MM.1S (cell line): ENCODE data around the gene TNFRSF12A.

Source experiments
- CTCF ChIP-seq: fragments of 300-600 bp; sonication (generic); IDR thresholded peaks from 2 replicates; pipeline ENCODE4 v1.5.1; 2016; ENCODE audit warnings: antibody characterized with exemption, low read length, mixed read lengths
- EZH2 ChIP-seq: fragments of 300-600 bp; sonication (generic); optimal IDR thresholded peaks from 2 replicates; pipeline ENCODE3; 2017; ENCODE audit warnings: low read depth, mild to moderate bottlenecking, antibody characterized with exemption, low read length, mixed read lengths

DNA sequence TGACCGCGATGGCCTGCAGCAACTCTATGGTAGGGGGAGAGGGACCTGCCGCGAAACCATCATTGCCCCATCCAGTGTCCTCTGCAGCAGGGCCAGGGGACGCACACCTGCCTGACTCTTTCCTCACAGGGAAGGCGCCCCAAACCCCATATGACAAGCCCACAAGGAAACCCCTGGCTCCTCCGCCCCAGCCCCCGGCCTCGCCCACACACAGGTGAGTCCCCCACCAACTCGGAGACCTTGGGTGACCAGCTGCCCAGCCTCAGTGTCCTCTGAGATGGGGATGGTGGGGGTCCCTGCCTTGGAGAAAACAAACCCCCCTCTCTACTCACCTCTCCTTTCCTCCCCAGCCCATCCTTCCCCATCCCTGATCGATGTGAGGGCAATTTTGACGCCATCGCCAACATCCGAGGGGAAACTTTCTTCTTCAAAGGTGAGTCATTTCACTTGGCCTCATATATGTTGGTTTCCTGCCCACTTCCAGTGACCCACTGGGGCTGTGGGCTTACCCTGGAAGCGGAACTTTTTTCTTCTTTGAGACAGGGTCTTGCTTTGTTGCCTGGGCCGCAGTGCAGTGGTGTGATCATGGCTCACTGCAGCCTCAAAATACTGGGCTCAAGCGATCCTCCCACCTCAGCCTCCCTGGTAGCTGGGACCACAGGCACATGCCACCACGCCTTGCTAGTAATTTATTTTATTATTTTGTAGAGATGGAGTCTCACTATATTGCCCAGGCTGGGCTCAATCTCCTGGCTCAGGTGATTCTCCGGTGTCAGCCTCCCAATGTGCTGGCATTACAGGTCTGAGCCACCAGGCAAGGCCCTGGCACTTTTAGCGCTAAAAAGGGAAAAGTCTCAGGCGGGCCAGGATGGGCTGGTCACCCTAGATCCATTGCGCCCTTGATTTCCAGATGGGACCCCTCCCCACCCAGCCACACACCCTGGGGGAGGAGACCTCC is 37.3 kb downstream of the TNFRSF12A start:
- TF ChIP-seq EZH2 = no peak
- TF ChIP-seq CTCF = no peak
